ENCODE measurements around the gene ZNF513. TPM values are rescaled to one million over a fixed set of nuclear protein-coding genes. Genes with fewer than 3 reads are reported as not detected.

The ZNF513 gene
- total RNA-seq, 4 donors from 2014 or later = 7.6 to 16.7 (median 11.7) TPM

DNA sequence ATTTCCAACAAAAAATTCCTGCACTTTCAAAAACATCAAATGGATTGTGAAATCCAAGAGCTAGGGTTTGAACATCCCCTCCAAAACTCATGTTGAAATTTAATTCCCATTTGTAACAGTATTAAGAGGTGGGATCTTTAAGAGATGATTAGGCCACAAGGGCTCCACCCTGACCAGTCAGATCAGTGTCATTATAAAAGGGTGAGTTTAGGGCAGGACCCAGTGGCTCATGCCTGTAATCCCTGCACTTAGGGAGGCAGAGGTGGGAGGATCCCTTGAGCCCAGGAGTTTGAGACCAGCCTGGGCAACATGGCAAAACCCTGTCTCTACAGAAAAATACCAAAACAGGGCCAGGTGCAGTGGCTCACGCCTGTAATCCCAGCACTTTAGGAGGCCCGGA, 32.9 kb downstream of the ZNF513 start:
- Histone ChIP-seq H3K27ac (no peak overlapping the region), H3K27me3 (no peaks in the 10 kb centered on the region), H3K4me1 (peaks cover 4% of the 10 kb centered on the region), H3K4me3 (no peak overlapping the region), H3K36me3 (peaks cover 4% of the 10 kb centered on the region), H3K9me3 (no peaks in the 10 kb centered on the region)
- no peak for DNase-seq (ENCODE audit: low spot score in 2 of 2)
- WGBS = no CpG with 5 or more reads among the region's 2 CpGs
- TF ChIP-seq POLR2A (IDR thresholded peaks at IDR 0.05) (no peak), EP300 (IDR thresholded peaks at IDR 0.05) (no peak), CTCF (IDR thresholded peaks at IDR 0.05) (no peak), POLR2AphosphoS5 (IDR thresholded peaks at IDR 0.05) (no peak)

GRCh38 chr2:27336173-27336572, 44.4 kb downstream of the ZNF513 start:
- TF ChIP-seq CTCF (IDR thresholded peaks at IDR 0.05) = no peak
- TF ChIP-seq POLR2A (IDR thresholded peaks at IDR 0.05) = no peak
- TF ChIP-seq POLR2AphosphoS5 (IDR thresholded peaks at IDR 0.05) = no peak
- TF ChIP-seq EP300 (IDR thresholded peaks at IDR 0.05) = no peak
- Histone ChIP-seq H3K27me3 (no peaks in the 10 kb centered on the region), H3K36me3 (peaks cover 93% of the 10 kb centered on the region), H3K27ac (no peak overlapping the region), H3K4me1 (no peaks in the 10 kb centered on the region), H3K9me3 (no peaks in the 10 kb centered on the region), H3K4me3 (no peak overlapping the region)
- DNase-seq (ENCODE audit: low spot score in 2 of 2) = no peak
- WGBS = 88% methylated on average over 7 of the region's 7 CpGs

GRCh38 chr2:27335311-27335710, 45.2 kb downstream of the ZNF513 start:
- Histone ChIP-seq H3K4me1 (no peaks in the 10 kb centered on the region), H3K36me3 (peaks cover 93% of the 10 kb centered on the region), H3K9me3 (no peaks in the 10 kb centered on the region), H3K27ac (no peak overlapping the region), H3K27me3 (no peaks in the 10 kb centered on the region), H3K4me3 (no peak overlapping the region)
- TF ChIP-seq CTCF (IDR thresholded peaks at IDR 0.05) (no peak), POLR2AphosphoS5 (IDR thresholded peaks at IDR 0.05) (no peak), POLR2A (IDR thresholded peaks at IDR 0.05) (no peak), EP300 (IDR thresholded peaks at IDR 0.05) (no peak)
- DNase-seq (ENCODE audit: low spot score in 2 of 2) = no peak
- WGBS = 87% methylated on average over 3 of the region's 3 CpGs

Other genes starting within 250 kb of the ZNF513 start
- gene PREB, start 246.1 kb downstream of the ZNF513 start, total RNA-seq = 10 to 100 TPM; 40.0 to 55.3 (median 47.1) TPM
- gene PRR30, start 241.3 kb downstream of the ZNF513 start, total RNA-seq = not detected
- gene TCF23, start 231.7 kb downstream of the ZNF513 start, total RNA-seq = under 1 TPM in 1 of 4 donors, not detected in 3; 0.11 TPM
- 100 to 1,000 TPM; 109 to 177 (median 141) TPM for gene ATRAID, start 168.7 kb downstream of the ZNF513 start, total RNA-seq
- gene SLC5A6, start 168.5 kb downstream of the ZNF513 start, total RNA-seq = 10 to 100 TPM; 30.4 to 33.4 (median 33.1) TPM
- gene CAD, start 163.4 kb downstream of the ZNF513 start, total RNA-seq = 10 to 100 TPM; 33.7 to 64.8 (median 42.1) TPM
- not detected for gene SLC30A3, start 117.7 kb downstream of the ZNF513 start, total RNA-seq
- gene DNAJC5G, start 105.3 kb downstream of the ZNF513 start, total RNA-seq = not detected
- gene TRIM54, start 98.3 kb downstream of the ZNF513 start, total RNA-seq = not detected
- gene UCN, start 72.3 kb downstream of the ZNF513 start, total RNA-seq = 1 to 10 TPM in 2 of 4 donors, not detected in 2; 2.1 to 3.9 TPM
- 10 to 100 TPM; 51.8 to 87.5 (median 68.4) TPM for gene MPV17, start 57.6 kb downstream of the ZNF513 start, total RNA-seq
- gene GTF3C2, start 24.0 kb downstream of the ZNF513 start, total RNA-seq = 100 to 1,000 TPM in 1 of 4 donors, 10 to 100 TPM in 3; 53.8 to 160 (median 75.9) TPM
- gene EIF2B4, start 10.4 kb downstream of the ZNF513 start, total RNA-seq = 10 to 100 TPM; 34.3 to 68.2 (median 48.5) TPM
- gene SNX17, start 10.1 kb downstream of the ZNF513 start, total RNA-seq = 10 to 100 TPM; 73.4 to 89.8 (median 76.4) TPM
- gene PPM1G, start 28.9 kb upstream of the ZNF513 start, total RNA-seq = 10 to 100 TPM; 37.4 to 54.1 (median 49.3) TPM
- gene NRBP1, start 47.9 kb upstream of the ZNF513 start, total RNA-seq = 10 to 100 TPM; 66.8 to 84.3 (median 77.0) TPM
- 10 to 100 TPM; 31.0 to 50.1 (median 42.2) TPM for gene KRTCAP3, start 61.6 kb upstream of the ZNF513 start, total RNA-seq
- 10 to 100 TPM; 21.6 to 70.0 (median 27.4) TPM for gene IFT172, start 109.0 kb upstream of the ZNF513 start, total RNA-seq
- 1 to 10 TPM; 4.7 to 8.0 (median 5.5) TPM for gene FNDC4, start 114.5 kb upstream of the ZNF513 start, total RNA-seq
- 1 to 10 TPM in 1 of 4 donors, under 1 TPM in 2, not detected in 1; 0.56 to 1.0 (median 0.64) TPM for gene GCKR, start 116.1 kb upstream of the ZNF513 start, total RNA-seq
- 10 to 100 TPM in 3 of 4 donors, 1 to 10 TPM in 1; 8.1 to 23.5 (median 20.6) TPM for gene ZNF512, start 202.3 kb upstream of the ZNF513 start, total RNA-seq
- gene CCDC121, start 248.3 kb upstream of the ZNF513 start, total RNA-seq = 1 to 10 TPM; 1.2 to 3.9 (median 3.0) TPM
- 10 to 100 TPM; 21.0 to 30.5 (median 24.2) TPM for gene GPN1, start 248.3 kb upstream of the ZNF513 start, total RNA-seq

All from suprapubic skin (tissue), 4 donors.